ENCODE results near the gene XPR1. TPM values are rescaled to one million over a fixed set of nuclear protein-coding genes. Genes with fewer than 3 reads are reported as not detected.

XPR1 gene
- total and polyA plus RNA-seq, 10 of the 15 experiments (the other 5 are each of a cell fraction or from before 2014, with no cell fraction given), result 1.1 to 33.9 (median 11.3) TPM

- SMC1A ChIA-PET (ENCODE audit: uncharacterized antibody, unreplicated experiment), result no interaction called here
- intact Hi-C loops (cut with micrococcal nuclease; ENCODE audit: unreplicated experiment), result no loop called here
- CTCF ChIA-PET, result no interaction called here
- TF ChIP-seq, protein P1, sequence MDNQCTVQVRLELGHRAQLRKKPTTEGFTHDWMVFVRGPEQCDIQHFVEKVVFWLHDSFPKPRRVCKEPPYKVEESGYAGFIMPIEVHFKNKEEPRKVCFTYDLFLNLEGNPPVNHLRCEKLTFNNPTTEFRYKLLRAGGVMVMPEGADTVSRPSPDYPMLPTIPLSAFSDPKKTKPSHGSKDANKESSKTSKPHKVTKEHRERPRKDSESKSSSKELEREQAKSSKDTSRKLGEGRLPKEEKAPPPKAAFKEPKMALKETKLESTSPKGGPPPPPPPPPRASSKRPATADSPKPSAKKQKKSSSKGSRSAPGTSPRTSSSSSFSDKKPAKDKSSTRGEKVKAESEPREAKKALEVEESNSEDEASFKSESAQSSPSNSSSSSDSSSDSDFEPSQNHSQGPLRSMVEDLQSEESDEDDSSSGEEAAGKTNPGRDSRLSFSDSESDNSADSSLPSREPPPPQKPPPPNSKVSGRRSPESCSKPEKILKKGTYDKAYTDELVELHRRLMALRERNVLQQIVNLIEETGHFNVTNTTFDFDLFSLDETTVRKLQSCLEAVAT (IDR thresholded peaks at IDR 0.05), result no peak
- TF ChIP-seq SREBF2 (IDR thresholded peaks at IDR 0.05; ENCODE audit: low read length) (no peak), CEBPZ (IDR thresholded peaks at IDR 0.05; ENCODE audit: low read depth, low read length) (no peak), PBX3 (IDR thresholded peaks at IDR 0.05; ENCODE audit: insufficient replicate concordance, low read depth, low read length) (no peak), DPF2 (IDR thresholded peaks at IDR 0.05) (no peak), PML (IDR thresholded peaks at IDR 0.05; ENCODE audit: low read length) (no peak), NFIC (IDR thresholded peaks at IDR 0.05; ENCODE audit: low read depth, low read length) (no peak), MYB (IDR thresholded peaks at IDR 0.05; ENCODE audit: borderline replicate concordance, low read depth, low read length) (no peak)
- TF ChIP-seq, protein P2, sequence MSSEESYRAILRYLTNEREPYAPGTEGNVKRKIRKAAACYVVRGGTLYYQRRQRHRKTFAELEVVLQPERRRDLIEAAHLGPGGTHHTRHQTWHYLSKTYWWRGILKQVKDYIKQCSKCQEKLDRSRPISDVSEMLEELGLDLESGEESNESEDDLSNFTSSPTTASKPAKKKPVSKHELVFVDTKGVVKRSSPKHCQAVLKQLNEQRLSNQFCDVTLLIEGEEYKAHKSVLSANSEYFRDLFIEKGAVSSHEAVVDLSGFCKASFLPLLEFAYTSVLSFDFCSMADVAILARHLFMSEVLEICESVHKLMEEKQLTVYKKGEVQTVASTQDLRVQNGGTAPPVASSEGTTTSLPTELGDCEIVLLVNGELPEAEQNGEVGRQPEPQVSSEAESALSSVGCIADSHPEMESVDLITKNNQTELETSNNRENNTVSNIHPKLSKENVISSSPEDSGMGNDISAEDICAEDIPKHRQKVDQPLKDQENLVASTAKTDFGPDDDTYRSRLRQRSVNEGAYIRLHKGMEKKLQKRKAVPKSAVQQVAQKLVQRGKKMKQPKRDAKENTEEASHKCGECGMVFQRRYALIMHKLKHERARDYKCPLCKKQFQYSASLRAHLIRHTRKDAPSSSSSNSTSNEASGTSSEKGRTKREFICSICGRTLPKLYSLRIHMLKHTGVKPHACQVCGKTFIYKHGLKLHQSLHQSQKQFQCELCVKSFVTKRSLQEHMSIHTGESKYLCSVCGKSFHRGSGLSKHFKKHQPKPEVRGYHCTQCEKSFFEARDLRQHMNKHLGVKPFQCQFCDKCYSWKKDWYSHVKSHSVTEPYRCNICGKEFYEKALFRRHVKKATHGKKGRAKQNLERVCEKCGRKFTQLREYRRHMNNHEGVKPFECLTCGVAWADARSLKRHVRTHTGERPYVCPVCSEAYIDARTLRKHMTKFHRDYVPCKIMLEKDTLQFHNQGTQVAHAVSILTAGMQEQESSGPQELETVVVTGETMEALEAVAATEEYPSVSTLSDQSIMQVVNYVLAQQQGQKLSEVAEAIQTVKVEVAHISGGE (CRISPR knock-in tag; IDR thresholded peaks at IDR 0.05), result no peak
- TF ChIP-seq, protein P3, sequence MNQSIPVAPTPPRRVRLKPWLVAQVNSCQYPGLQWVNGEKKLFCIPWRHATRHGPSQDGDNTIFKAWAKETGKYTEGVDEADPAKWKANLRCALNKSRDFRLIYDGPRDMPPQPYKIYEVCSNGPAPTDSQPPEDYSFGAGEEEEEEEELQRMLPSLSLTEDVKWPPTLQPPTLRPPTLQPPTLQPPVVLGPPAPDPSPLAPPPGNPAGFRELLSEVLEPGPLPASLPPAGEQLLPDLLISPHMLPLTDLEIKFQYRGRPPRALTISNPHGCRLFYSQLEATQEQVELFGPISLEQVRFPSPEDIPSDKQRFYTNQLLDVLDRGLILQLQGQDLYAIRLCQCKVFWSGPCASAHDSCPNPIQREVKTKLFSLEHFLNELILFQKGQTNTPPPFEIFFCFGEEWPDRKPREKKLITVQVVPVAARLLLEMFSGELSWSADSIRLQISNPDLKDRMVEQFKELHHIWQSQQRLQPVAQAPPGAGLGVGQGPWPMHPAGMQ (IDR thresholded peaks at IDR 0.05; ENCODE audit: borderline replicate concordance), result no peak
These were observed 90.8 kb downstream of the XPR1 start for GRCh38 chr1:180722586-180722985.

More at GRCh38 chr1:180722586-180722985, 90.8 kb downstream of the XPR1 start:
- Histone ChIP-seq H3K4me3 (no peak overlapping the region), H3K9me3 (replicated peaks; ENCODE audit: control insufficient read depth, insufficient read depth, low read length) (no peaks in the 10 kb centered on the region; the same call in 2 of the 3 replicates), H4K20me1 (ENCODE audit: control insufficient read depth, insufficient read depth) (no peaks in the 10 kb centered on the region), H3K36me3 (ENCODE audit: control insufficient read depth in 2 of 2, insufficient read depth in 2 of 2, low read length in 1 of 2) (no peaks in the 10 kb centered on the region), H3K4me1 (ENCODE audit: control insufficient read depth, insufficient read depth, low read length) (no peaks in the 10 kb centered on the region), H3K9ac (ENCODE audit: control insufficient read depth, insufficient read depth, low read length) (no peak overlapping the region), H3K79me2 (ENCODE audit: control insufficient read depth, insufficient read depth, low read length) (no peaks in the 10 kb centered on the region), H3K4me2 (ENCODE audit: control insufficient read depth, insufficient read depth) (no peak overlapping the region), H3K27ac (ENCODE audit: control insufficient read depth, insufficient read depth) (no peak overlapping the region), H2AFZ (ENCODE audit: control insufficient read depth, low read depth, low read length) (no peak overlapping the region), H3K27me3 (replicated peaks in 1 of 2; ENCODE audit: control insufficient read depth in 2 of 2, insufficient read depth in 2 of 2, low read length in 1 of 2) (no peaks in the 10 kb centered on the region)
- FAIRE-seq (no peak), DNase-seq (ENCODE audit: low read depth, low spot score) (no peak), ATAC-seq (no peak)
- 100% methylated on average over 1 of the region's 1 CpG for WGBS (ENCODE audit: insufficient coverage, insufficient replicate concordance, low lambda C conversion rate, missing lambda C conversion rate)
- BruUV-seq (replicated peaks), result no TSS peak
- RAD21 ChIA-PET (ENCODE audit: unreplicated experiment), result no interaction called here
- POLR2A ChIA-PET, result no interaction called here
- in situ Hi-C loops (cut with MboI), result no loop called here
